Central memory CD8-positive, alpha-beta T cell (primary cell): ENCODE results near the gene TNS1.
A peak's percentile ranks its signal among the peaks of the same experiment; 100 is the strongest.

ENCODE experiments used
- ATAC-seq: fragments of 150-1000 bp; cut with Tn5 transposase; replicated peaks from 2 replicates; pipeline ENCODE4 v1.10.0; 2022; ENCODE audit warnings: mild to moderate bottlenecking, moderate FRiP score, moderate number of reproducible peaks; ENCODE audit not compliant: poor library complexity, severe bottlenecking; ENCODE audit errors: extremely low read depth
- DNase-seq, 2 donors: peaks; one replicate each; pipeline ENCODE4 v3.0.0; 2021; ENCODE audit warnings: low spot score in 2 of 2
- H3K27ac Mint-ChIP-seq: one replicate; pipeline ENCODE4 v1.8.0; 2022; ENCODE audit warnings: low read depth, mild to moderate bottlenecking, moderate library complexity, mixed read lengths
- H3K27me3 Mint-ChIP-seq: one replicate; pipeline ENCODE4 v1.8.0; 2022; ENCODE audit warnings: mixed read lengths
- H3K36me3 Mint-ChIP-seq: one replicate; pipeline ENCODE4 v1.8.0; 2022; ENCODE audit warnings: mild to moderate bottlenecking, moderate library complexity, mixed read lengths; ENCODE audit not compliant: insufficient read depth
- H3K4me1 Mint-ChIP-seq: one replicate; pipeline ENCODE4 v1.8.0; 2022; ENCODE audit warnings: mixed read lengths
- H3K4me3 Mint-ChIP-seq: one replicate; pipeline ENCODE4 v1.8.0; 2022; ENCODE audit warnings: mild to moderate bottlenecking, moderate library complexity, mixed read lengths
- H3K9me3 Mint-ChIP-seq: one replicate; pipeline ENCODE4 v1.8.0; 2022; ENCODE audit warnings: mixed read lengths

Gene TNS1

GRCh38 chr2:218009231-218009630 lies 6.4 kb upstream of the TNS1 start:
- DNase-seq (no peak), ATAC-seq (no peak)
- Mint-ChIP-seq H3K36me3 (no peaks in the 10 kb centered on the region), H3K27ac (no peak overlapping the region), H3K4me1 (peaks cover 6% of the 10 kb centered on the region), H3K27me3 (peaks cover 89% of the 10 kb centered on the region), H3K4me3 (peak overlapping the region; percentile 44), H3K9me3 (no peaks in the 10 kb centered on the region)

GRCh38 chr2:218008060-218009040 lies 5.6 kb upstream of the TNS1 start:
- H3K27ac Mint-ChIP-seq: no peak overlapping the region
- no peak for ATAC-seq
- peaks cover 6% of the 10 kb centered on the region for H3K4me1 Mint-ChIP-seq
- no peak for DNase-seq
- no peak overlapping the region for H3K4me3 Mint-ChIP-seq
- peaks cover 89% of the 10 kb centered on the region for H3K27me3 Mint-ChIP-seq
- H3K36me3 Mint-ChIP-seq: no peaks in the 10 kb centered on the region
- no peaks in the 10 kb centered on the region for H3K9me3 Mint-ChIP-seq

- ATAC-seq (no peak), DNase-seq (no peak)
- Mint-ChIP-seq H3K27me3 (peaks cover 85% of the 10 kb centered on the region), H3K9me3 (no peaks in the 10 kb centered on the region), H3K4me3 (no peak overlapping the region), H3K36me3 (no peaks in the 10 kb centered on the region), H3K27ac (no peak overlapping the region), H3K4me1 (peaks cover 6% of the 10 kb centered on the region)
Measured at GRCh38 chr2:218006741-218007140, 3.9 kb upstream of the TNS1 start.

GRCh38 chr2:218005486-218005885 lies 2.7 kb upstream of the TNS1 start:
- H3K27ac Mint-ChIP-seq: no peak overlapping the region
- no peaks in the 10 kb centered on the region for H3K36me3 Mint-ChIP-seq
- H3K4me1 Mint-ChIP-seq: no peaks in the 10 kb centered on the region
- peaks cover 85% of the 10 kb centered on the region for H3K27me3 Mint-ChIP-seq
- no peak for DNase-seq
- no peaks in the 10 kb centered on the region for H3K9me3 Mint-ChIP-seq
- ATAC-seq: no peak
- no peak overlapping the region for H3K4me3 Mint-ChIP-seq

- Mint-ChIP-seq H3K27ac (no peak overlapping the region), H3K4me1 (no peaks in the 10 kb centered on the region), H3K36me3 (no peaks in the 10 kb centered on the region), H3K4me3 (no peak overlapping the region), H3K9me3 (no peaks in the 10 kb centered on the region), H3K27me3 (peaks cover 89% of the 10 kb centered on the region)
- DNase-seq (no peak), ATAC-seq (no peak)
Measured at GRCh38 chr2:218005028-218005427, 2.2 kb upstream of the TNS1 start.

- Mint-ChIP-seq H3K4me1 (no peaks in the 10 kb centered on the region), H3K36me3 (no peaks in the 10 kb centered on the region), H3K9me3 (no peaks in the 10 kb centered on the region), H3K27me3 (peaks cover 86% of the 10 kb centered on the region), H3K4me3 (no peak overlapping the region), H3K27ac (no peak overlapping the region)
- no peak for ATAC-seq
- no peak for DNase-seq
Measured at GRCh38 chr2:218003981-218004419, 1.2 kb upstream of the TNS1 start.

- no peaks in the 10 kb centered on the region for H3K4me1 Mint-ChIP-seq
- no peak overlapping the region for H3K27ac Mint-ChIP-seq
Measured at GRCh38 chr2:218003281-218003944, 618 bp upstream of the TNS1 start.

GRCh38 chr2:218002143-218002844 lies 501 bp downstream of the TNS1 start:
- ATAC-seq (no peak), DNase-seq (no peak)
- Mint-ChIP-seq H3K4me3 (no peak overlapping the region), H3K36me3 (no peaks in the 10 kb centered on the region), H3K27me3 (peaks cover 84% of the 10 kb centered on the region), H3K4me1 (no peaks in the 10 kb centered on the region), H3K27ac (no peak overlapping the region), H3K9me3 (no peaks in the 10 kb centered on the region)

More at GRCh38 chr2:218003281-218003944, 618 bp upstream of the TNS1 start:
- DNase-seq (no peak), ATAC-seq (no peak)
- Mint-ChIP-seq H3K9me3 (no peaks in the 10 kb centered on the region), H3K36me3 (no peaks in the 10 kb centered on the region), H3K27me3 (peaks cover 83% of the 10 kb centered on the region), H3K4me3 (no peak overlapping the region)

GRCh38 chr2:218001629-218002028 lies 1.2 kb downstream of the TNS1 start:
- ATAC-seq: no peak
- Mint-ChIP-seq H3K4me3 (no peak overlapping the region), H3K36me3 (no peaks in the 10 kb centered on the region), H3K27ac (no peak overlapping the region), H3K4me1 (no peaks in the 10 kb centered on the region), H3K27me3 (peaks cover 89% of the 10 kb centered on the region), H3K9me3 (no peaks in the 10 kb centered on the region)
- no peak for DNase-seq

GRCh38 chr2:218000136-218000535 lies 2.7 kb downstream of the TNS1 start:
- no peaks in the 10 kb centered on the region for H3K4me1 Mint-ChIP-seq
- ATAC-seq (no peak), DNase-seq (no peak)
- peaks cover 80% of the 10 kb centered on the region for H3K27me3 Mint-ChIP-seq
- H3K36me3 Mint-ChIP-seq: no peaks in the 10 kb centered on the region
- no peaks in the 10 kb centered on the region for H3K9me3 Mint-ChIP-seq
- no peak overlapping the region for H3K27ac Mint-ChIP-seq
- no peak overlapping the region for H3K4me3 Mint-ChIP-seq

- DNase-seq: no peak
- Mint-ChIP-seq H3K4me1 (no peaks in the 10 kb centered on the region), H3K27me3 (peaks cover 74% of the 10 kb centered on the region), H3K36me3 (no peaks in the 10 kb centered on the region), H3K4me3 (no peak overlapping the region), H3K9me3 (no peaks in the 10 kb centered on the region), H3K27ac (no peak overlapping the region)
- ATAC-seq: no peak
Measured at GRCh38 chr2:217999595-217999959, 3.2 kb downstream of the TNS1 start.

GRCh38 chr2:217998926-217999594 lies 3.7 kb downstream of the TNS1 start:
- H3K4me3 Mint-ChIP-seq: no peak overlapping the region
- H3K4me1 Mint-ChIP-seq: no peaks in the 10 kb centered on the region
- DNase-seq (no peak), ATAC-seq (no peak)
- H3K27ac Mint-ChIP-seq: no peak overlapping the region
- no peaks in the 10 kb centered on the region for H3K9me3 Mint-ChIP-seq
- no peaks in the 10 kb centered on the region for H3K36me3 Mint-ChIP-seq
- H3K27me3 Mint-ChIP-seq: peaks cover 69% of the 10 kb centered on the region
